Glutamatergic neuron (in vitro differentiated cells): ENCODE results near the gene CTR9. TPM values are rescaled to one million over a fixed set of nuclear protein-coding genes. Genes with fewer than 3 reads are reported as not detected.
A peak's percentile ranks its signal among the peaks of the same experiment; 100 is the strongest.

Source experiments
- DNase-seq: peaks from one replicate; pipeline ENCODE4 v3.0.0; 2022
- H3K27ac Mint-ChIP-seq: one replicate; pipeline ENCODE4 v1.8.0; 2020; ENCODE audit warnings: mild to moderate bottlenecking, mixed read lengths, inconsistent platforms; ENCODE audit not compliant: unreplicated experiment
- H3K27me3 Mint-ChIP-seq: one replicate; pipeline ENCODE4 v1.8.0; 2020; ENCODE audit warnings: mild to moderate bottlenecking, moderate library complexity, mixed read lengths, inconsistent platforms; ENCODE audit not compliant: unreplicated experiment
- H3K36me3 Mint-ChIP-seq: one replicate; pipeline ENCODE4 v1.8.0; 2020; ENCODE audit warnings: mild to moderate bottlenecking, mixed read lengths, inconsistent platforms; ENCODE audit not compliant: unreplicated experiment
- H3K4me1 Mint-ChIP-seq: one replicate; pipeline ENCODE4 v1.8.0; 2020; ENCODE audit warnings: mild to moderate bottlenecking, low read depth, mixed read lengths, inconsistent platforms; ENCODE audit not compliant: unreplicated experiment
- H3K4me3 Mint-ChIP-seq: one replicate; pipeline ENCODE4 v1.8.0; 2020; ENCODE audit warnings: mild to moderate bottlenecking, mixed read lengths, inconsistent platforms; ENCODE audit not compliant: unreplicated experiment
- H3K9me3 Mint-ChIP-seq: one replicate; pipeline ENCODE4 v1.8.0; 2020; ENCODE audit warnings: mild to moderate bottlenecking, moderate library complexity, mixed read lengths, inconsistent platforms; ENCODE audit not compliant: unreplicated experiment
- CTCF ChIP-seq: fragments of 200-600 bp; sonication (generic); IDR thresholded peaks from one replicate; pipeline ENCODE4 v1.5.0; 2021; ENCODE audit not compliant: partially characterized antibody, unreplicated experiment
- total RNA-seq: library from RNA; stranded (reverse); fragmentation: NEBNext Ultra II Directional; extraction: Animal tissue kit (Norgen Biotek cat#: 25700); gene quantifications from one replicate; pipeline ENCODE4 v1.2.1, GENCODE V29; 2021; ENCODE audit not compliant: unreplicated experiment

The CTR9 gene
- total RNA-seq, 1 donor from 2014 or later, result 32.7 TPM

- peaks cover 9% of the 10 kb centered on the region for H3K4me1 Mint-ChIP-seq
- no peaks in the 10 kb centered on the region for H3K36me3 Mint-ChIP-seq
- no peaks in the 10 kb centered on the region for H3K9me3 Mint-ChIP-seq
- H3K27me3 Mint-ChIP-seq, result peaks cover 1% of the 10 kb centered on the region
- no peak for TF ChIP-seq CTCF
- DNase-seq, result no peak
- H3K27ac Mint-ChIP-seq, result no peak overlapping the region
- no peak overlapping the region for H3K4me3 Mint-ChIP-seq
Measured at GRCh38 chr11:10722307-10722706, 28.7 kb upstream of the CTR9 start.

GRCh38 chr11:10725114-10725906, 25.7 kb upstream of the CTR9 start:
- no peak overlapping the region for H3K27ac Mint-ChIP-seq
- H3K9me3 Mint-ChIP-seq, result no peaks in the 10 kb centered on the region
- H3K36me3 Mint-ChIP-seq, result no peaks in the 10 kb centered on the region
- DNase-seq, result no peak
- H3K4me3 Mint-ChIP-seq, result no peak overlapping the region
- no peaks in the 10 kb centered on the region for H3K4me1 Mint-ChIP-seq
- TF ChIP-seq CTCF, result no peak
- H3K27me3 Mint-ChIP-seq, result no peaks in the 10 kb centered on the region

- Mint-ChIP-seq H3K27ac (no peak overlapping the region), H3K9me3 (no peaks in the 10 kb centered on the region), H3K4me3 (no peak overlapping the region), H3K4me1 (no peaks in the 10 kb centered on the region), H3K36me3 (no peaks in the 10 kb centered on the region), H3K27me3 (no peaks in the 10 kb centered on the region)
- TF ChIP-seq CTCF, result no peak
- no peak for DNase-seq
Measured at GRCh38 chr11:10725907-10726253, 25.2 kb upstream of the CTR9 start.

GRCh38 chr11:10727146-10727851, 23.7 kb upstream of the CTR9 start:
- Mint-ChIP-seq H3K4me1 (no peaks in the 10 kb centered on the region), H3K27ac (no peak overlapping the region), H3K27me3 (peaks cover 2% of the 10 kb centered on the region), H3K4me3 (no peak overlapping the region), H3K9me3 (no peaks in the 10 kb centered on the region), H3K36me3 (no peaks in the 10 kb centered on the region)
- DNase-seq, result no peak
- TF ChIP-seq CTCF, result no peak

GRCh38 chr11:10728154-10728553, 22.9 kb upstream of the CTR9 start:
- H3K9me3 Mint-ChIP-seq, result no peaks in the 10 kb centered on the region
- H3K27me3 Mint-ChIP-seq, result peaks cover 2% of the 10 kb centered on the region
- no peak for TF ChIP-seq CTCF
- no peak for DNase-seq
- H3K27ac Mint-ChIP-seq, result no peak overlapping the region
- H3K4me1 Mint-ChIP-seq, result no peaks in the 10 kb centered on the region
- no peaks in the 10 kb centered on the region for H3K36me3 Mint-ChIP-seq
- H3K4me3 Mint-ChIP-seq, result peak overlapping the region; percentile 58
